OCI-LY3 (cell line): ENCODE results near the gene TANK.

Experiments used
- H2AFZ ChIP-seq: fragments of 200-600, 300-600 bp; shearing (Covaris generic); 2 replicates; pipeline ENCODE4 v1.6.0; 2014; ENCODE audit warnings: antibody characterized with exemption, low read depth, low read length
- H3K27ac ChIP-seq: fragments of 200-600, 300-600 bp; sonication (generic); 2 replicates; pipeline ENCODE4 v1.5.1; 2014; ENCODE audit warnings: mild to moderate bottlenecking, low read length, moderate library complexity, mixed read lengths
- H3K27me3 ChIP-seq: fragments of 200-600, 300-600 bp; sonication (generic); 2 replicates; pipeline ENCODE4 v1.6.1; 2014; ENCODE audit warnings: low read depth, low read length, mixed read lengths
- H3K36me3 ChIP-seq: fragments of 200-600, 300-600 bp; sonication (generic); replicated peaks from 2 replicates; pipeline ENCODE3; 2014; ENCODE audit warnings: low read depth, low read length, mixed read lengths
- H3K4me1 ChIP-seq: fragments of 300-600, 200-600 bp; sonication (generic); 2 replicates; pipeline ENCODE4 v1.6.1; 2014; ENCODE audit warnings: low read length, mixed read lengths
- H3K4me2 ChIP-seq: fragments of 200-600, 300-600 bp; sonication (generic); 2 replicates; pipeline ENCODE4 v1.6.1; 2014; ENCODE audit warnings: low read length, mixed read lengths
- H3K4me3 ChIP-seq: fragments of 300-600, 200-600 bp; sonication (generic); 2 replicates; pipeline ENCODE4 v1.5.1; 2014; ENCODE audit warnings: antibody characterized with exemption, mild to moderate bottlenecking, low read length, moderate library complexity
- H3K79me2 ChIP-seq: fragments of 300-600, 200-600 bp; shearing (Covaris generic); 2 replicates; pipeline ENCODE4 v1.6.1; 2014; ENCODE audit warnings: mild to moderate bottlenecking, low read length, mixed read lengths
- H3K9ac ChIP-seq: fragments of 300-600, 200-600 bp; shearing (Covaris generic); 2 replicates; pipeline ENCODE4 v1.6.0; 2014; ENCODE audit warnings: mild to moderate bottlenecking, low read length, moderate library complexity
- H3K9me3 ChIP-seq: fragments of 200-600, 300-600 bp; shearing (Covaris generic); 2 replicates; pipeline ENCODE4 v1.6.1; 2014; ENCODE audit warnings: low read length, mixed read lengths; ENCODE audit not compliant: insufficient read depth
- H4K20me1 ChIP-seq: fragments of 200-600, 300-600 bp; sonication (generic); 2 replicates; pipeline ENCODE4 v1.6.1; 2016; ENCODE audit warnings: low read length, mixed read lengths; ENCODE audit not compliant: insufficient read depth
- EZH2phosphoT487 ChIP-seq: fragments of 200-600 bp; shearing (Covaris generic); IDR thresholded peaks from 2 replicates; pipeline ENCODE4 v1.6.1; 2018; ENCODE audit warnings: antibody characterized with exemption, mixed run types, low read depth
- TF ChIP-seq, protein P1 (sequence below): fragments of 200-600, 300-600 bp; sonication (generic); IDR thresholded peaks from 2 replicates; pipeline ENCODE4 v1.5.1; 2014; ENCODE audit warnings: antibody characterized with exemption, low read length, low read depth

TANK gene

DNA sequence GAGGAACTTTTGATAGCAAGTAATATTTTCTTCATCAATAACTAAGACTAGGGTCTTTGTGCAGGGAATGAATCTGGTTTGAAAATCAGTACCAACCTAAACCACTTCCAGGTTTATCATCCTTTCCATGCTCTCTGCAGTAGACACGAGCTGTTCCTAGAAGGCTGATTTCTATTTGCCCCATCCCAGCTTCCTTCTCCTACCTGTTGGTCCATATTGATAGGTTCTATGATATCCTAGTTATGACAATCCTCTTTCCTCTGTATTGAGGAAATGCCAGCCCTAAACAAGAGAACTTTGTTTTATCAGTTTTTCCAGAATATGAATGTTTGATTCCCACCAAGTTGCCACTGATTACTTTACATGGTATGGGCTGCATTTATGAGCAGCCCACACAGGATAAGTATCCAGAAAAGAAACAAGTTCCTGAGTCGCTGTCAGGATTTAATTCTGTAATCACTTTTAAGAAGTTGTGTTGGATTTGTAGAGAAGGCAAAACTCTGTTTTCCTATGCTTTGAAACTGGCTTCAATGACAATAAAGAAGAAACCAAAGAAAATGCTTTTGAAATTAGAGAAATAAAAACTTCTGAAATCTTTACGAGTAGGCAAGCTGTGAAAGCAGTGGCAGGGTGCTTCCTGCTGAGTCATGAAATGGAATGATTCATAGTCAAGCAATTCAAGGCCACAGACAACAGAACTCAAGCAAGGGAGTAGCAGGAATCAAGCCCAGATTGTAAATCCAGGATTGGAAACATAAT, 37.3 kb upstream of the TANK start:
- Histone ChIP-seq H2AFZ (0 out of 2 replicates have a peak overlapping the region, but pooled peaks have one; percentile 38), H3K9me3 (no peaks in the 10 kb centered on the region), H3K79me2 (no peaks in the 10 kb centered on the region), H4K20me1 (no peaks in the 10 kb centered on the region), H3K27me3 (no peaks in the 10 kb centered on the region), H3K36me3 (no peaks in the 10 kb centered on the region), H3K4me2 (peak overlapping the region; percentile 15), H3K4me3 (no peak overlapping the region), H3K4me1 (peaks cover 29% of the 10 kb centered on the region), H3K27ac (no peak overlapping the region), H3K9ac (no peak overlapping the region)
- no peak for TF ChIP-seq EZH2phosphoT487
- TF ChIP-seq, protein P1, sequence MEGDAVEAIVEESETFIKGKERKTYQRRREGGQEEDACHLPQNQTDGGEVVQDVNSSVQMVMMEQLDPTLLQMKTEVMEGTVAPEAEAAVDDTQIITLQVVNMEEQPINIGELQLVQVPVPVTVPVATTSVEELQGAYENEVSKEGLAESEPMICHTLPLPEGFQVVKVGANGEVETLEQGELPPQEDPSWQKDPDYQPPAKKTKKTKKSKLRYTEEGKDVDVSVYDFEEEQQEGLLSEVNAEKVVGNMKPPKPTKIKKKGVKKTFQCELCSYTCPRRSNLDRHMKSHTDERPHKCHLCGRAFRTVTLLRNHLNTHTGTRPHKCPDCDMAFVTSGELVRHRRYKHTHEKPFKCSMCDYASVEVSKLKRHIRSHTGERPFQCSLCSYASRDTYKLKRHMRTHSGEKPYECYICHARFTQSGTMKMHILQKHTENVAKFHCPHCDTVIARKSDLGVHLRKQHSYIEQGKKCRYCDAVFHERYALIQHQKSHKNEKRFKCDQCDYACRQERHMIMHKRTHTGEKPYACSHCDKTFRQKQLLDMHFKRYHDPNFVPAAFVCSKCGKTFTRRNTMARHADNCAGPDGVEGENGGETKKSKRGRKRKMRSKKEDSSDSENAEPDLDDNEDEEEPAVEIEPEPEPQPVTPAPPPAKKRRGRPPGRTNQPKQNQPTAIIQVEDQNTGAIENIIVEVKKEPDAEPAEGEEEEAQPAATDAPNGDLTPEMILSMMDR, result no peak

DNA sequence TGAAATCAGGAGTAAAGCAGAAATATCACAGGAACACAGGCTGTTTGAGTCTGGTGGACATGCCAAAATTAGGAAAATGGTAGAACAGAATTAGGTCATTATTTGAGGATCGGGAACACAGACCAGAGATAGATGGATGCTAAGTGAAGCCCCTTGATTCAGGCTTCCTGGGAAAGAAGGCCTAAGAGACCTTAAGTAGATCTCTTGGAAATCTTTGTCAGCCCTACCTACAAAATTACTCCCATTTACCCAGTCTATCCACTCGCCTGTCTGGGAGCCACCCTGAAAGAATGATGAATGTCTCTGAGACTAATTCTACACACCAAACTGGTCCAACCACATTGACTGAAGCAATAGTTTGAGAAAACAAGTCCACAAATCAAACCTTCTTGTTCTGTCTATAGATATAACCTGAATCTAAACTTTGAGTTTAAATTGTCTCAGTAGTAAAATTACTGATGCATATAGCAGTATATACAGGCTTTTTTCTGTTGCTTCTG, 36.6 kb upstream of the TANK start:
- H2AFZ ChIP-seq, result 0 out of 2 replicates have a peak overlapping the region, but pooled peaks have one; percentile 38

DNA sequence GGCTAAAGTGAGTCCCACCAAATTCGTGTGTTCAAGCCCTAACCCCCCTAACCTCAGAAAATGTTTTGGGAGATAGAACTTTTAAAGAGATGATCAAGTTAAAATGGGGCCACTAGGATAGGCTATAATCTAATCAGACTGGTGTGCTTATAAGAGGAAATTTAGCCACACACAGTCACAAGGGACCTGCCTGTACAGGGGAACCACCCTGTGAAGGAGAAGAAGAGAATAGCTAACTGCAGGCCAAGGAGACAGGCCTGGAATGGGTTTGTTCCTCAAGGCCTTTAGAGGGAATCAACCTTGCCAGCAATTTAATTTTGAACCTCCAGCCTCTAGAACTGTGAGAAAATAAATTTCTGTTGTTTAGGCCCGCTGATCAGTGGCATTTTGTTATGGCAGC, 36.0 kb upstream of the TANK start:
- no peak overlapping the region for H3K27ac ChIP-seq

More for the DNA sequence above, 36.6 kb upstream of the TANK start:
- H3K9me3 ChIP-seq, result no peaks in the 10 kb centered on the region
- peak overlapping the region; percentile 15 for H3K4me2 ChIP-seq
- peaks cover 23% of the 10 kb centered on the region for H3K4me1 ChIP-seq
- H3K79me2 ChIP-seq, result no peaks in the 10 kb centered on the region
- H4K20me1 ChIP-seq, result no peaks in the 10 kb centered on the region
- H3K27me3 ChIP-seq, result no peaks in the 10 kb centered on the region
- H3K27ac ChIP-seq, result no peak overlapping the region
- H3K4me3 ChIP-seq, result no peak overlapping the region
- no peak overlapping the region for H3K9ac ChIP-seq
- TF ChIP-seq, protein P1, result no peak
- no peak for TF ChIP-seq EZH2phosphoT487
- H3K36me3 ChIP-seq, result no peaks in the 10 kb centered on the region

DNA sequence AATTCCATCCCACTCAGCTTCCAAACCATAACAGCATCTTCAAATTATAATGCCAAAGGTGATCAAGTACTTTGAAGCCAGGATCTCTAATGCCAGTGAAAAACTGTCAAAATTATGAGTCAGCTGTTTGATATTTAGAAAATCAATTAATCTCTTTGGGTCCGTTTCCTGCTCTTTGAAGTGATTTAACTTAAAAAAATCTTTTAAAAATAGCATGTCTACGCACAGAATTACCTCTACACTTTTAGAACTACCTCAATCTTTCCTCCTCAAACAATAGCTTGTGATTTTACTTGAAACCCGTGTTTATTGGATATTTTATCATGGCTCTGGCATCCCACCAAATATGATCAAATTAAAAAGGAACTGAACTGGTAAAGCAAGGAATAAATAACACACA, 31.3 kb upstream of the TANK start:
- Histone ChIP-seq H3K9me3 (no peaks in the 10 kb centered on the region), H4K20me1 (no peaks in the 10 kb centered on the region), H3K79me2 (no peaks in the 10 kb centered on the region), H3K4me1 (peaks cover 7% of the 10 kb centered on the region), H3K27ac (no peak overlapping the region), H3K4me2 (no peak overlapping the region), H3K9ac (no peak overlapping the region), H3K27me3 (no peaks in the 10 kb centered on the region), H2AFZ (no peak overlapping the region), H3K4me3 (no peak overlapping the region), H3K36me3 (no peaks in the 10 kb centered on the region)
- TF ChIP-seq EZH2phosphoT487, result no peak
- TF ChIP-seq, protein P1, result no peak

More for the DNA sequence above, 36.0 kb upstream of the TANK start:
- H3K79me2 ChIP-seq, result no peaks in the 10 kb centered on the region
- peaks cover 18% of the 10 kb centered on the region for H3K4me1 ChIP-seq
- no peak overlapping the region for H3K9ac ChIP-seq
- no peaks in the 10 kb centered on the region for H3K36me3 ChIP-seq
- no peaks in the 10 kb centered on the region for H3K27me3 ChIP-seq
- TF ChIP-seq, protein P1, result no peak
- TF ChIP-seq EZH2phosphoT487, result no peak
- H3K9me3 ChIP-seq, result no peaks in the 10 kb centered on the region
- no peak overlapping the region for H2AFZ ChIP-seq
- H3K4me3 ChIP-seq, result no peak overlapping the region
- H4K20me1 ChIP-seq, result no peaks in the 10 kb centered on the region
- H3K4me2 ChIP-seq, result no peak overlapping the region
